Measurements from ENCODE around the gene ZNF438. TPM values are rescaled to one million over a fixed set of nuclear protein-coding genes. Genes with fewer than 3 reads are reported as not detected.

ZNF438 gene
- total RNA-seq, 2 donors from 2014 or later, result 2.6 to 3.0 TPM

DNA sequence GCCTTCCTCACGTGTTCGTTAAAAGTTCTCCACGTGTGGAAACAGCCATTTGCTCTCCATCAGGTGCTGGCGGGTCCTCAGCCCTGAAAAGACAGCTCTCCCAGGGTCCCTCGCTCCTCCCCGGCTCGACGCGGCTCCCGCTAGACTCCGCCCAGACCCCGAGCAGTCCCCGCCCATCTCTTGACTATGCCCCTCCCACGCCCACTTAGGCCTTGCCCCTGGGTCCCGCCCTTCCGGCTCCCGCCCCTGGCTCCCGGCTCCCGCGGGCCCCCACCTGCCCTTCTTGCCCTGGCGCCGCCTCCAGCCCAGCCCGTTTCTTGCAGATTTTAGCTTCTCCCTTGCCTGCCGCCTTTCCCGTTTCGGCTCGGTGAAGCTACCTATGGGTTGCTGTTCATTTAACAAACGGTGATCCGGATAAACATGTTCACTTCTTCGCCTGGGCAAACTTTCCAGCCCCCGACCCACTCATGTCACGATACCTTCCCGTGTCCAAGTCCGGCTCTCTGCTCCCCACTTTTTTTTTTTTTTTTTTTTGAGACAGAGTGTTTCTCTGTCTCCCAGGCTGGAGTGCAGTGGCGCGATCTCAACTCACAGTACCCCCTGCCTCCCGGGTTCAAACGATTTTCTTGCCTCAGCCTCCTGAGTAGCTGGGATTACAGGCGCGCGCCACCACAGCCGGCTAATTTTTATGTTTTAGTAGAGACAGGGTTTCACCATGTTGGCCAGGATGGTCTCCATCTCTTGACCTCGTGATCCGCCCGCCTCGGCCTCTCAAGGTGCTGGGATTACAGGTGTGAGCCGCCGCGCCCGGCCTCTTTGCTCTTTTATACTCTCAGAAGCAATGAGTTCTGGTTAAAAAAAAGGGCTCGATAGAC lies 830 bp upstream of the ZNF438 start:
- Histone ChIP-seq H3K27ac (ENCODE audit: low read depth, low read length) (peak overlapping the region; percentile 98), H3K36me3 (ENCODE audit: control insufficient read depth, insufficient read depth, low read length) (no peaks in the 10 kb centered on the region), H3K9ac (ENCODE audit: extremely low read depth, low read length, poor library complexity, severe bottlenecking) (peak overlapping the region; percentile 84), H3K9me3 (ENCODE audit: control insufficient read depth, low read length) (no peaks in the 10 kb centered on the region), H3K27me3 (ENCODE audit: control insufficient read depth, insufficient read depth, low read length, poor library complexity, severe bottlenecking) (no peaks in the 10 kb centered on the region), H3K4me1 (ENCODE audit: control insufficient read depth, insufficient read depth, low read length) (peaks cover 11% of the 10 kb centered on the region), H3K4me3 (ENCODE audit: low read length) (peak overlapping the region; percentile 90)
- no peak for TF ChIP-seq CTCF (conservative IDR thresholded peaks at IDR 0.05)
- peak overlapping the region; percentile 95 for H3K27ac Mint-ChIP-seq
- peaks cover 8% of the 10 kb centered on the region for H3K27me3 Mint-ChIP-seq (ENCODE audit: insufficient read depth)
- H3K36me3 Mint-ChIP-seq (ENCODE audit: low read depth), result peaks cover under 1% of the 10 kb centered on the region
- peaks cover 37% of the 10 kb centered on the region for H3K4me1 Mint-ChIP-seq
- H3K4me3 Mint-ChIP-seq, result peak overlapping the region; percentile 67
- 34 to 48% methylated on average over 37 to 51 of the region's 51 CpGs for WGBS, 2 experiments (ENCODE audit: insufficient coverage in 1 of 2, insufficient read length in 1 of 2)
- peak; percentile 98 for DNase-seq
- H3K9me3 Mint-ChIP-seq, result no peaks in the 10 kb centered on the region

DNA sequence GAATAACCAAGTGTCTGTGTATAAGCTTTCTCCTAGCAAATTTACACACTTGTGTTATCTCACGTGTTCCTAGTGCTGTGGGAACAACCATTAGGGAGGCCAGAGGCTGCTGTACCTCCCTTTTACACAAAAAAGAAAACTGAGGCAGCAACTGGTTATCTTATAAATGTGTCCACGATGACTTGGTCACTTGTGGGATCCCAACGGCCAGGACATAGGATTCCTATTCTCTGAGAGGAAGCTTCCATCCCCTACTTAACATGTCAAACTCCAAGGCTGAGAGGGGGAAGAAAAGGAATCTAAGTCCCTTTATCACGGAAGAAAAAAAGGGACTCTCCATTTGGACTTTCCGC lies 484 bp downstream of the ZNF438 start:
- no peaks in the 10 kb centered on the region for H3K9me3 ChIP-seq (ENCODE audit: control insufficient read depth, low read length)
- peak overlapping the region; percentile 90 for H3K4me3 ChIP-seq (ENCODE audit: low read length)
- H3K4me1 Mint-ChIP-seq, result peaks cover 32% of the 10 kb centered on the region
- H3K27me3 Mint-ChIP-seq (ENCODE audit: insufficient read depth), result peaks cover 8% of the 10 kb centered on the region
- peak overlapping the region; percentile 84 for H3K9ac ChIP-seq (ENCODE audit: extremely low read depth, low read length, poor library complexity, severe bottlenecking)
- peaks cover 3% of the 10 kb centered on the region for H3K9me3 Mint-ChIP-seq
- peak overlapping the region; percentile 98 for H3K27ac ChIP-seq (ENCODE audit: low read depth, low read length)
- no peaks in the 10 kb centered on the region for H3K27me3 ChIP-seq (ENCODE audit: control insufficient read depth, insufficient read depth, low read length, poor library complexity, severe bottlenecking)
- H3K27ac Mint-ChIP-seq, result peak overlapping the region; percentile 94
- H3K36me3 ChIP-seq (ENCODE audit: control insufficient read depth, insufficient read depth, low read length), result no peaks in the 10 kb centered on the region
- H3K4me1 ChIP-seq (ENCODE audit: control insufficient read depth, insufficient read depth, low read length), result peaks cover 9% of the 10 kb centered on the region
- no peak for TF ChIP-seq CTCF (conservative IDR thresholded peaks at IDR 0.05)
- H3K4me3 Mint-ChIP-seq, result peak overlapping the region; percentile 67
- H3K36me3 Mint-ChIP-seq (ENCODE audit: low read depth), result peaks cover 3% of the 10 kb centered on the region
- no peak for DNase-seq
- 34 to 36% methylated on average over 2 to 5 of the region's 5 CpGs for WGBS, 2 experiments (ENCODE audit: insufficient coverage in 1 of 2, insufficient read length in 1 of 2)

DNA sequence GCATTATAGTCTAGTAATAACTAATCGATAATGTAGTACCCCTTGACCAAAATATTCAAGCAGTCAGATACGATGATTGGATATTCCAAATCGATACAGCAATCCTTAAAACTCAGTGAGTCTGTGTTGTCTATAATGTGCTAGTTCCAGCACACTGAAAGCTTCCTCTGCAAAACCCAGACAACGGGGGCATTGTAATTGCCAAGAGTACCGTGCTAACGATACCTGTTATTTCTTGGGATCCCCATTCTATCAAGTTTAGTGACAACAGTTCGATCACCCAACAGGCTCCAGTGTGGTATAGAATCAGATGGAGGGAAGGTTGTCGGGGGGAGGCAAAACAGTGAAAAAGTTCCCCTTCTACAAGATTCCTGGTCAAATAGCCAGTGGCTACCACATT lies 865 bp downstream of the ZNF438 start:
- peak overlapping the region; percentile 84 for H3K9ac ChIP-seq (ENCODE audit: extremely low read depth, low read length, poor library complexity, severe bottlenecking)
- Mint-ChIP-seq H3K4me1 (peaks cover 32% of the 10 kb centered on the region), H3K27me3 (ENCODE audit: insufficient read depth) (peaks cover 8% of the 10 kb centered on the region), H3K36me3 (ENCODE audit: low read depth) (peaks cover 3% of the 10 kb centered on the region), H3K4me3 (peak overlapping the region; percentile 67), H3K9me3 (peaks cover 3% of the 10 kb centered on the region), H3K27ac (no peak overlapping the region)
- WGBS, 2 experiments (ENCODE audit: insufficient coverage in 1 of 2, insufficient read length in 1 of 2), result 90 to 100% methylated on average over 5 to 8 of the region's 8 CpGs
- peaks cover 9% of the 10 kb centered on the region for H3K4me1 ChIP-seq (ENCODE audit: control insufficient read depth, insufficient read depth, low read length)
- TF ChIP-seq CTCF (conservative IDR thresholded peaks at IDR 0.05), result no peak
- H3K9me3 ChIP-seq (ENCODE audit: control insufficient read depth, low read length), result no peaks in the 10 kb centered on the region
- no peak for DNase-seq
- H3K27ac ChIP-seq (ENCODE audit: low read depth, low read length), result peak overlapping the region; percentile 98
- peak overlapping the region; percentile 90 for H3K4me3 ChIP-seq (ENCODE audit: low read length)
- no peaks in the 10 kb centered on the region for H3K27me3 ChIP-seq (ENCODE audit: control insufficient read depth, insufficient read depth, low read length, poor library complexity, severe bottlenecking)
- no peaks in the 10 kb centered on the region for H3K36me3 ChIP-seq (ENCODE audit: control insufficient read depth, insufficient read depth, low read length)
